NCI-H82 (cell line): ENCODE data around the gene SLC38A10.
A peak's percentile ranks its signal among the peaks of the same experiment; 100 is the strongest.

Experiments used
- DNase-seq: peaks from one replicate; lab custom pipeline; 2025; lab: John Stamatoyannopoulos, UW

Gene SLC38A10

GRCh38 chr17:81207610-81208581 lies 87.2 kb downstream of the SLC38A10 start:
- DNase-seq = no peak

- no peak for DNase-seq
Measured at GRCh38 chr17:81206657-81207056, 88.5 kb downstream of the SLC38A10 start.

GRCh38 chr17:81206166-81206565 lies 88.9 kb downstream of the SLC38A10 start:
- DNase-seq = no peak

DNA sequence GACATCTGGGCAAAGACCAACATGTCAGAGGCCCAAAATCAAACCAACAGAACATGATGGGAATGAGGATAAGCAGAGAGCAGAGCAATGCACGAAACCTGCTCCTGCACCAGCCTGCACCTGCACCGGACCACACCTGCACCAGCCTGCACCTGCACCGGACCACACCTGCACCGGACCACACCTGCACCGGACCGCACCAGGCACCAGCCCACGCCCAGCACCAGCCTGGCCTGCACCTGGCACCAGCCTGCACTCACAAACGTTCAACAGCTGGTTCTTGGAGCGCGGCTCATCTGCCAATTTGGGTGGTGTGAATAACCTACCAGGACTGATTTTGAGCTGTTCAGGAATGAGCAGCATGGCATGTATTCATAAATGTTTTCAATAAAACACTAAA lies 90.5 kb downstream of the SLC38A10 start:
- no peak for DNase-seq

GRCh38 chr17:81203136-81203535 lies 92.0 kb downstream of the SLC38A10 start:
- DNase-seq = no peak

DNA sequence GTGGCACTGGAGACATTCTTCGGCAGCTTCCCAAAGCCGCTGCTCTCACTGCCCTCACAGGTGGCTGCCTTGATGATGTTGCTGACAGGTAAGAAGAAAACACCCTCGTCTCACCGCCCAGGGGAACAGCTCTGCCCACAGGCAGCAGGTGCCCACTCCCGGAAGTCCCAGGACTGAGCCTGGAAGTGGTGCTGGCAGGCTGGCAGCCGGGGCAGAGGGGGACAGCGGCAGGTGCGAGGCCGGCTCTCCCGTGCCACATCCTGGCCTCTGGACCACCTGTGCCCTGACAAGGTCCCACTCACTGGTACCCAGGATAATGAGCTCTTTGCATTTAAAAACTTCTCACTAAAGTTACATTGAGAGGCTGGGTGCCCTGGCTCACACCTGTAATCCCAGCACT lies 92.8 kb downstream of the SLC38A10 start:
- DNase-seq = no peak

DNA sequence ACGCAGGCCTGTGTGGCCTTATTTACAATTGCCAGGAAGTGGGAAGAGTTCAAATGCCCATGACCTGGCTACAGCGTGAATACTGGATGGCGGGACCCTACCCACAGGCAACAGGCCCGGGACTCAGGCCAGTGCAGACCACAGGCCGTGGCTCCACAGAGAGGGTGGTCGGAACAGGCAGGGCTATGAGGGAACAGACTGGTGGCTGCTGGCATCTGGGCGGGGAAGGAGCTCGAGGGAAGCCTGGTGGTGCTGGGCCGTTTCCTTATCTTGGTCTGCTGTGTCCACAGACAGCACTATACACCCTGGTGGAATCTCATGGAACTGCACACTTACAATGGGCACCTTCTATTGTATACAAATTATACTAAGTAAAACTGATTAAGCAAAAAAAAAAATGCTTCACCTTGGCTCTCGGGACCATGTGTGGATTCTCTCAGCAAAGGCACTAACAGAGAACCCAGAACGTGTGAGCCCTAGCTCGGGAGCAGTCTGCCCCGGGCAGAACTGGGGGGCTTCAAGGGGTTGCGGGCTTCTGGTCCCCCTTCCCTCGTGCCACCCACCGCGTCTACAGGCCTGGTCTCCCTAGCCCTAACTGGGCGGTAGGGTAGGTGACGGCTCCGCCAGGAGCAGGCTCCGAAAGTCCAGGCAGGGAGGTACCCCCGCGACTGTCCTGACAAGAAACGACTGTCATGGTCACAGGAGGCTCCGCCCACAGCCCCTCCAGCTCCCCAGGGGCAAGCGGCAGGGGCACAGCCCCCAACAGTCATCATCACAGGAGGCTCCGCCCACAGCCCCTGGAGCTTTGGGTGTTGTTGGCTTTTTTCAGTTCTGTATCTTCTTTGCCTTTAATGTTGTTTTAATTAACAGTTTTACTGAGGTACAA lies 94.2 kb downstream of the SLC38A10 start:
- DNase-seq = peak; percentile 80

DNA sequence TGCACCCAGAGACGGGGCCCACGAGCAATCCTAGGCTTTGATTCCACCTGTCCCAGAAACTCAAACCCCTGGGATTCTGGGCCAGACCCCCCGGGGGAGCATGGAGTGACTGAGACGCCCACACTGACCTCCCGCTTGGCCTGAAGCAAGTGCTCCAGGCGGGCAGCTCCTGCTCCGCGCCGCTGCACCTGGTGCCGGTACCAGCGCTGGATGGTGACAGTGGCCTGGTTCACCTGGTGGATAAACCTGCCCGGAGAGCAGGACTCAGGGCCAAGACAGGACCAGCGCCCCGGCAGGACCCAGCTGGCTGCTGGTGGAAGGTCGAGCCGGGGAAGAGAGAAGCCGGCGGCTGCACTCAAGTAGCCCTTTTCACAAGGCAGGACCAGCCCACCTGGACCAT lies 94.9 kb downstream of the SLC38A10 start:
- no peak for DNase-seq

DNA sequence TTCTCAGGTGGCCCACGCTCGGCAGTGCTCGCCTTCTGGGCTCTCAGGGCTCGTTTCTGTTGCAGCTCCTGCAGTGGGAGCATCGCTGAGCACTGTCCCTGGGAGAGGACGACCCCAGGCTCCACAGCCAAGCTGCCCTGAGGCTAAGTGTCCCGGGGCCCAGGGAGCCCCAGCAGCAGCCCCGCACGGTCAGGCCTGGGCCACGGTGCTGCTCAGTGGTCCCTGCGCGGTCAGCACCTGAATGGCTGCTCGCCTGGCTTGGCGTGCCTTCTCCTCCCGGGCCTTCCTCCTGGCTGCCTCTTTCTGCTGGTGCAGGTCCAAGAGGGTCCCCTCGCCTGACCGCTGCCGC lies 95.7 kb downstream of the SLC38A10 start:
- DNase-seq = no peak

DNA sequence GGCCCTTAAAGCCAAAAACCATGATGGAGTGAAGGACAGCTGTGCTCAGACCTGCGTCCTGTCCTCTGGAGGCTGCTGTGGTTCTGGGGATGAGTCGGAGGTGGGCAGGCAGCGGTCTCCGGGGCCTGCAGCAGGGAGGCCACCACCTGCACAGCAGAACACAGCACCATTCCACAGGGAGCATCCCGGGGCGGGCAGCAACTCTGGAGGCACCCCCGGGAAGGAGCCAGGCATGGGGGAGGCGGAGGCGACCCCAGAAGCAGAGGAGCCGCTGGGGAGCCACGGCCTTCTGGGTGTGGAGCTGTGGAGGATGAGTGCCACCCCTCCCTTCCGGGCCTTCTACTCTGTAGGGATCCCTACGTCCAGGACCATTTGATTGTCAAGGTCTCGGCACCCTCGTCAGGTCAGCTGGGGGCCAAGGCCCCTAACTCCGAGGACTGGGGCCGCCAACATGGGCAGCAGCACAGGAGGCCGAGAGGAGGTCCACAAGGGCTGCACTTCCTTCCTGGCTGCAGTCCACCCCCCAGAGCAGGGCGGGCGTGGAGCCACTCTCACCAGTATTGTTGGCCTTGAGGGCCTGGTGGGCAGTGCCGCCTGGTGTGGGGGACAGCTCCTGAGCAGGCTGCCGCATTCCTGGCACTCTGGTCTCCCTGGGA lies 96.2 kb downstream of the SLC38A10 start:
- DNase-seq = no peak

DNA sequence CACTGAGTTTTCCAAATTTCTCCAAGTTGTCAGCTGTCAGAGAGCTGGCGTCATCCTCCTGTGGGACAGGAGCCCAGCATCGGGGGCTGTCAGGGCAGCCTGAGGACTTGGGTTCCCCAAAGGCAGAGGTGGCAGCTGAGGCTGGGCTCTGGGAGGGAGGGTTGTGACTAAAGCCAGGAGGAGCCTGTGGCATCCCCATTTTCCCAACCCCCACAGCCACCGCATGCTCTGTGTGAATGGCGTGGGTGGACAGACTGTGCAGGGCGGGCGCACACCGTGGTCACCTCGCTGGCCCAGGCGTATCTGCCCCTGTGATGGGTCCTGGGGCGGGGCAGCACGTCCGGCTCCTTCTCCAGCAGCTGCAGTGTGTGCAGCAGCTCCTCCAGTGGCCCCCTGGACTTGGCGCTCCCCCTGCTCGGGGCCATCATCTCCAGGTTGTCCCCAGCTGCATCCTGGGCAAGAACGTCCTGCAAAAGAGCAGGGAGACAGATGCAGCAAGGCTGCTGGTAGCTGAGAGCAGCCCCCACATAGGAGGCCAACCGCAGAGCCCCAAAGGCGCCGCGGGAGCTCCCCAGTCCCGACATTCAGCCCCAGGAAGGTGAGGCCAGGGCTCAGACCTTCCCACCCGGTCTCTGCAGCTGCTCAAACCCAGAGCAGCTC lies 97.1 kb downstream of the SLC38A10 start:
- no peak for DNase-seq

GRCh38 chr17:81197409-81197795 lies 97.7 kb downstream of the SLC38A10 start:
- DNase-seq = no peak

- no peak for DNase-seq
Measured at GRCh38 chr17:81196505-81197408, 98.3 kb downstream of the SLC38A10 start.

DNA sequence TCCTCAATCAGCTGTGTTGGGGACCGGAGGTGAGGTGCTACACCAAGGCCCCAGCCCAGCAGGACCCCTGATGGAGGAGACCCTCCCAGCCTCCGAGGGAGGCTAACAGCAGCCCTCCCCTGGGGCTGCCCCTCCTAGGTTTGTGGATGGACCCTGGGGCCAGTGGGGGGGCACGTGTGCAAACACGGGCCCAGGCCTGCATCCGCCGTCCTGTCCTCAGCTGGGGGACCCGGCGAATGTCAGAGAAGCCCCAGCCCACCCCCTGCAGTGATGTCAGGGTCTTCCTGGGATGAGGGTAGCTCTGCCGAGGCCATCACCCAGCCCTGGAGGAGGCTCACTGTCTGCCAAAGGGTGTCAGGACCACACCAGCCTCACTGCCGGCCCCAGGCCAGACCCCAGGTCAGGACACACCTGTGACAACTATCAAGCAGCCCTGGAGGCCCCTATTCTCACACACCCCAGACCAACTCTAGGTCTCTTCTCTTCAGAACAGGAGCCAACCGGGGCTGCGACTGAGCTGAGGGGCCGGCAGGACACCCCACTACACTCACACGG lies 99.1 kb downstream of the SLC38A10 start:
- no peak for DNase-seq
